NCI-H1436 treated with DMSO at 0.1 percent for 48 hours (cell line): ENCODE data around the gene FHIT.

Experiments used
- DNase-seq: peaks from one replicate; lab custom pipeline; 2025; lab: John Stamatoyannopoulos, UW

FHIT gene

GRCh38 chr3:61169621-61170251, 81.5 kb downstream of the FHIT start:
- no peak for DNase-seq

GRCh38 chr3:61168286-61168685, 83.0 kb downstream of the FHIT start:
- DNase-seq: no peak

- DNase-seq: no peak
Measured at GRCh38 chr3:61162965-61163364, 88.3 kb downstream of the FHIT start.

- DNase-seq: peak; percentile 28
Measured at GRCh38 chr3:61158667-61159066, 92.6 kb downstream of the FHIT start.

GRCh38 chr3:61158216-61158615, 93.0 kb downstream of the FHIT start:
- peak; percentile 31 for DNase-seq

GRCh38 chr3:61157414-61157813, 93.8 kb downstream of the FHIT start:
- no peak for DNase-seq

- DNase-seq: no peak
Measured at GRCh38 chr3:61155701-61156292, 95.5 kb downstream of the FHIT start.

GRCh38 chr3:61154457-61155198, 96.6 kb downstream of the FHIT start:
- no peak for DNase-seq

- DNase-seq: no peak
Measured at GRCh38 chr3:61152071-61152470, 99.2 kb downstream of the FHIT start.

GRCh38 chr3:61149236-61149635, 102.0 kb downstream of the FHIT start:
- no peak for DNase-seq

GRCh38 chr3:61146010-61146890, 105.0 kb downstream of the FHIT start:
- no peak for DNase-seq

- no peak for DNase-seq
Measured at GRCh38 chr3:61141697-61142096, 109.6 kb downstream of the FHIT start.

- no peak for DNase-seq
Measured at GRCh38 chr3:61141227-61141626, 110.0 kb downstream of the FHIT start.

GRCh38 chr3:61139686-61140085, 111.6 kb downstream of the FHIT start:
- no peak for DNase-seq

GRCh38 chr3:61138401-61138800, 112.9 kb downstream of the FHIT start:
- DNase-seq: no peak

GRCh38 chr3:61136191-61136590, 115.1 kb downstream of the FHIT start:
- DNase-seq: no peak

- no peak for DNase-seq
Measured at GRCh38 chr3:61134532-61134931, 116.7 kb downstream of the FHIT start.

- no peak for DNase-seq
Measured at GRCh38 chr3:61132062-61132461, 119.2 kb downstream of the FHIT start.

- DNase-seq: no peak
Measured at GRCh38 chr3:61118830-61119229, 132.4 kb downstream of the FHIT start.

- no peak for DNase-seq
Measured at GRCh38 chr3:61117045-61117898, 134.0 kb downstream of the FHIT start.

- DNase-seq: no peak
Measured at GRCh38 chr3:61114316-61114953, 136.8 kb downstream of the FHIT start.
